ENCODE results near the gene TMEM107.

Gene TMEM107

GRCh38 chr17:8128125-8128784 is 47.9 kb downstream of the TMEM107 start:
- no peak for DNase-seq

GRCh38 chr17:8126491-8127066 is 49.6 kb downstream of the TMEM107 start:
- no peak for DNase-seq

GRCh38 chr17:8125947-8126490 is 50.2 kb downstream of the TMEM107 start:
- no peak for DNase-seq

GRCh38 chr17:8125154-8125946 is 50.8 kb downstream of the TMEM107 start:
- no peak for DNase-seq

GRCh38 chr17:8124350-8125153 is 51.6 kb downstream of the TMEM107 start:
- DNase-seq, result no peak

- DNase-seq, result no peak
Measured at GRCh38 chr17:8123695-8124349, 52.4 kb downstream of the TMEM107 start, which contains the start of gene HES7. Gene HES7 (minus strand): TSS chr17:8124106. CDS start chr17:8124084, 22 bp downstream.

- no peak for DNase-seq
Measured at GRCh38 chr17:8122924-8123694, 53.1 kb downstream of the TMEM107 start.

Measured in NCI-H187 treated with DMSO at 0.1 percent for 48 hours (cell line).